HG03521 (cell line): ENCODE data around the gene CEACAM4.
"Not testable (repeated sequence)": the region's sequence is repeated elsewhere in the genome, so short reads cannot be mapped to it uniquely, and the experiment has no call there.

Experiments
- ATAC-seq: cut with Tn5 transposase; IDR thresholded peaks from one replicate; pipeline ENCODE4 v1.9.1; 2021; ENCODE audit warnings: mild to moderate bottlenecking, moderate library complexity; ENCODE audit not compliant: unreplicated experiment

CEACAM4 gene

GRCh38 chr19:41586064-41586463, 40.8 kb downstream of the CEACAM4 start:
- no peak for ATAC-seq

GRCh38 chr19:41584931-41585330, 41.9 kb downstream of the CEACAM4 start:
- no peak for ATAC-seq

GRCh38 chr19:41584260-41584810, 42.5 kb downstream of the CEACAM4 start:
- ATAC-seq, result no peak

GRCh38 chr19:41582577-41583182, 44.2 kb downstream of the CEACAM4 start:
- not testable (repeated sequence) for ATAC-seq

GRCh38 chr19:41581068-41581467, 45.8 kb downstream of the CEACAM4 start:
- not testable (repeated sequence) for ATAC-seq

- no peak for ATAC-seq
Observed at GRCh38 chr19:41578886-41579285, 48.0 kb downstream of the CEACAM4 start.

GRCh38 chr19:41577833-41578232, 49.0 kb downstream of the CEACAM4 start:
- ATAC-seq, result no peak

GRCh38 chr19:41577144-41577830, 49.6 kb downstream of the CEACAM4 start:
- ATAC-seq, result no peak

GRCh38 chr19:41575998-41576397, 50.9 kb downstream of the CEACAM4 start, which contains the start of gene CEACAM21:
Gene CEACAM21, plus strand, starts transcription at chr19:41576166. Its CDS starts 109 bp downstream, at chr19:41576275.
- no peak for ATAC-seq

- no peak for ATAC-seq
Observed at GRCh38 chr19:41570639-41571112, 56.2 kb downstream of the CEACAM4 start.

- ATAC-seq, result no peak
Observed at GRCh38 chr19:41570179-41570578, 56.7 kb downstream of the CEACAM4 start.

- ATAC-seq, result no peak
Observed at GRCh38 chr19:41569481-41570150, 57.3 kb downstream of the CEACAM4 start.
